ENCODE data around the gene F5. TPM values are rescaled to one million over a fixed set of nuclear protein-coding genes. Genes with fewer than 3 reads are reported as not detected.

The F5 gene
- total and polyA plus RNA-seq, 2 experiments from 2014 or later: 0.16 TPM; not detected in 1

DNA sequence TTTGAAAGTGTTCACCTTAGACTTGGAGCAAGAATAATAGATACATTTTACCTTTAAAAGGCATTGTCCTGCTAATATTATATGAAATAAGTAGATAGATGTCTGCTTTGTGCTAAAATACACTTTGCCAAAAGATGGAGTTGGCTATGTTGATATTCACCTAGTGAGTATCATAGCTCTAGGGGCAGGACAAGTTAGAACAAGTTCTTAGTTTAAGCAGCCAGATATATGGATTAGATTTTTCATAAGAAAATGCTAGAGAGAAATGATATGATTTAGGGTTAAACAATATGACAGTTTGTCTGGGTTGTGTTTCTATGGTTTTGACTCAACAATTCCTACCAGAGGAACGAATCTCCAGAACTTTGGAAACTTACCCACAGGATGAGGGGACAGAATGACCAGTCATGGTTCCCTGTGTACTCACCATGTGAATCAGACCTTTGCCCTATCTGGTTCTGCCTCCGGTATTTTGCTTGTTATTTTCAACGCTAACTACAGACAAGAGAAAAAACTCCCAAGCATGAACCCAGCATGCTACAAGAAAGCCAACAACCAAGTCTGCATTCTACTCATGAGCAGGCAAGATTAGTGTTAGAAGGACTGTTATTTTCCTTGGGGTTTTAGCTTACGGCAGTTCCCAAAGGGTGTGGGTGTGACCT lies 1.7 kb downstream of the F5 start:
- no peak overlapping the region for H3K27ac ChIP-seq (ENCODE audit: low read depth)
- no peaks in the 10 kb centered on the region for H3K27me3 Mint-ChIP-seq (ENCODE audit: insufficient read depth, low read depth, poor library complexity)

DNA sequence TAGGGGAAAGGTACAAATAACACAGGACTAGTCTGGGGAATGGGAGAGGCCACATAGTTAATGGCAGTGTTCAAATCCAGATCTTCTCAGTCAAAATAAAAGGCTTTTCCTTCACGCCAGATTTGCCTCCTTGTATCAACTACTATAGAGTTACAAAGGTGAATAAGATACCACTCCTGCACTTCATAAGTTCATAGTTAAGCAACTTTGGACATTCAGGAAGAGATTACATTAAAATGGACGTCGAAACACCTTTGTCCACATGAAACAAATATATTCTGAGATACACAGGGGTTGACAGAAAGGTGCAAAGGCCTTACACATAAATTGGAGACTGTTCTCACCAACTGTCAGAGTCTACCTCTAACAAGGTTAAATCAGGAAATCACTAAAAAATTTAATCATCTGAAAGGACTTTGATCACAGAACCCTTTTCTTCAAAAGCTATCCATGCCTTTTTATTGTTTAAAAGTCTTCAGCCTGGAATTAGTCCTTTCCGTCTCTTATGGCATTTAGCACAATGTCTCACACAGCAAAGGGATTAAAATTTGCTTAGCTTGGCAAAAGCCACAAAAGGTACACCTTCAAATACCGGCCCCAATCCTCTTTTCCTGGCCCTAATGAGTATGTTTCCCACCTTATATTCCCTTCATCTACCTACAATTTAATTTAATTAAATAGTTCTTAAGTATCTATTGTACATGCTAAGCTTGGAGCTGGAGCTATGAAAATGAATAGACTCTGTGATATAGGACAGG lies 8.1 kb downstream of the F5 start:
- no peak overlapping the region for H3K27ac ChIP-seq (ENCODE audit: low read depth)
- 0 out of 2 replicates have a peak, but pooled peaks cover 7% of the 10 kb centered on the region for H3K9me2 ChIP-seq (ENCODE audit: insufficient read depth)
- Mint-ChIP-seq H3K4me3 (no peak overlapping the region), H3K9me3 (no peaks in the 10 kb centered on the region), H3K4me1 (no peaks in the 10 kb centered on the region), H3K27me3 (ENCODE audit: insufficient read depth, low read depth, poor library complexity) (peaks cover 1% of the 10 kb centered on the region), H3K36me3 (ENCODE audit: low read depth) (no peaks in the 10 kb centered on the region), H3K27ac (no peak overlapping the region)
- no peak overlapping the region for H2AFZ ChIP-seq
- no peaks in the 10 kb centered on the region for H3K36me3 ChIP-seq (ENCODE audit: insufficient read depth)
- TF ChIP-seq ZNF114 (CRISPR knock-in tag; IDR thresholded peaks at IDR 0.05) (no peak), EZH2 (IDR thresholded peaks at IDR 0.05; ENCODE audit: low read depth, unreplicated experiment) (no peak), JUNB (IDR thresholded peaks at IDR 0.05; ENCODE audit: unreplicated experiment) (no peak)
- no peak for ATAC-seq
- H3F3A ChIP-seq (replicated peaks; ENCODE audit: low read depth): no peaks in the 10 kb centered on the region
- no peaks in the 10 kb centered on the region for H3K79me2 ChIP-seq (replicated peaks; ENCODE audit: insufficient read depth)
- no peak overlapping the region for H3K4me3 ChIP-seq
- no peaks in the 10 kb centered on the region for H3K4me1 ChIP-seq (ENCODE audit: insufficient read depth)
- no peak for DNase-seq (ENCODE audit: low spot score)
- no peak overlapping the region for H3K4me2 ChIP-seq
- H4K20me1 ChIP-seq (replicated peaks; ENCODE audit: insufficient read depth): no peaks in the 10 kb centered on the region
- no peaks in the 10 kb centered on the region for H3K27me3 ChIP-seq (ENCODE audit: insufficient read depth)

More for the DNA sequence above, 1.7 kb downstream of the F5 start:
- Histone ChIP-seq H3K79me2 (replicated peaks; ENCODE audit: insufficient read depth) (no peaks in the 10 kb centered on the region), H3K36me3 (ENCODE audit: insufficient read depth) (no peaks in the 10 kb centered on the region), H2AFZ (no peak overlapping the region), H3F3A (replicated peaks; ENCODE audit: low read depth) (no peaks in the 10 kb centered on the region; the same call in 1 of the 2 replicates), H3K4me3 (no peak overlapping the region), H3K27me3 (ENCODE audit: insufficient read depth) (no peaks in the 10 kb centered on the region), H3K9me2 (ENCODE audit: insufficient read depth) (no peaks in the 10 kb centered on the region), H4K20me1 (replicated peaks; ENCODE audit: insufficient read depth) (no peaks in the 10 kb centered on the region), H3K4me2 (no peak overlapping the region), H3K4me1 (ENCODE audit: insufficient read depth) (peaks cover 4% of the 10 kb centered on the region; the same call in 1 of the 2 replicates)
- no peak overlapping the region for H3K27ac Mint-ChIP-seq
- H3K4me3 Mint-ChIP-seq: no peak overlapping the region
- no peaks in the 10 kb centered on the region for H3K9me3 Mint-ChIP-seq
- DNase-seq (ENCODE audit: low spot score) (no peak), ATAC-seq (no peak)
- H3K36me3 Mint-ChIP-seq (ENCODE audit: low read depth): no peaks in the 10 kb centered on the region
- peaks cover 5% of the 10 kb centered on the region; the same call in 1 of the 3 replicates for H3K4me1 Mint-ChIP-seq
- TF ChIP-seq POLR2AphosphoS5 (IDR thresholded peaks at IDR 0.05; ENCODE audit: low read depth): no peak
- TF ChIP-seq EZH2phosphoT487 (IDR thresholded peaks at IDR 0.05; ENCODE audit: unreplicated experiment): no peak

DNA sequence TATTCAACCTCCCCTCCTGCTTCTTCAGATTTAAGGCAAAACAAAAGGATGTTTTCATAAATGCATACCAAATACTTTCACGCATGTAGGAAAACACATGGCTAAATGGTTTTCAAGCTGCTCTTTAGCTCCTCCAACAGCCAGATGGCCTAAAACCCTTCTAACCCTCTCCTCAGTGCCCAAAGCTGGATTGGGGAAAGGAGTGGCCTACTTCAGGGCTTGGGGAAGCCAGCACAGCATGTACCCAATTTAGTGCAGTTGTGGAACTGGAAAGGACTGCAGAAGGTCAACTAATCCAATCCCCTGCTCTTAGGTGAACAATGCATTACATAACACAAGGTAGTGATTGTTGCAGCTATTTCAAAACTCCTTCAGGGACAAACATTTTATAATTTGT lies 9.3 kb downstream of the F5 start:
- no peak overlapping the region for H3K27ac Mint-ChIP-seq
- H3F3A ChIP-seq (replicated peaks; ENCODE audit: low read depth): no peaks in the 10 kb centered on the region
- no peak for ATAC-seq
- no peaks in the 10 kb centered on the region for H3K4me1 ChIP-seq (ENCODE audit: insufficient read depth)
- DNase-seq (ENCODE audit: low spot score): no peak
- 0 out of 2 replicates have a peak, but pooled peaks cover 7% of the 10 kb centered on the region for H3K9me2 ChIP-seq (ENCODE audit: insufficient read depth)
- H3K27ac ChIP-seq (ENCODE audit: low read depth): no peak overlapping the region
- H3K27me3 ChIP-seq (ENCODE audit: insufficient read depth): no peaks in the 10 kb centered on the region
- H3K9me3 Mint-ChIP-seq: no peaks in the 10 kb centered on the region
- no peak overlapping the region for H3K4me3 Mint-ChIP-seq
- no peak overlapping the region for H3K4me3 ChIP-seq
- peaks cover 1% of the 10 kb centered on the region for H3K27me3 Mint-ChIP-seq (ENCODE audit: insufficient read depth, low read depth, poor library complexity)
- H3K36me3 ChIP-seq (ENCODE audit: insufficient read depth): no peaks in the 10 kb centered on the region
- no peaks in the 10 kb centered on the region for H3K36me3 Mint-ChIP-seq (ENCODE audit: low read depth)
- H3K79me2 ChIP-seq (replicated peaks; ENCODE audit: insufficient read depth): no peaks in the 10 kb centered on the region
- H3K4me1 Mint-ChIP-seq: no peaks in the 10 kb centered on the region
- H4K20me1 ChIP-seq (replicated peaks; ENCODE audit: insufficient read depth): no peaks in the 10 kb centered on the region
- H3K4me2 ChIP-seq: no peak overlapping the region
- no peak overlapping the region for H2AFZ ChIP-seq
- TF ChIP-seq ZNF114 (CRISPR knock-in tag; IDR thresholded peaks at IDR 0.05) (no peak), REST (IDR thresholded peaks at IDR 0.05; ENCODE audit: unreplicated experiment) (no peak)
